ENCODE measurements around the gene GSK3B. TPM values are rescaled to one million over a fixed set of nuclear protein-coding genes. Genes with fewer than 3 reads are reported as not detected.

The GSK3B gene
- total RNA-seq, 1 experiment from 2014 or later: 56.4 TPM

GRCh38 chr3:119939077-119939476, 155.2 kb downstream of the GSK3B start:
- no peaks in the 10 kb centered on the region for H3K9me3 ChIP-seq (replicated peaks)
- no peak overlapping the region for H3K4me3 ChIP-seq
- no peak for DNase-seq
- H3K36me3 ChIP-seq: 0 out of 2 replicates have a peak, but pooled peaks cover 2% of the 10 kb centered on the region
- H3K27me3 ChIP-seq: no peaks in the 10 kb centered on the region
- H3K4me1 ChIP-seq: 0 out of 2 replicates have a peak, but pooled peaks cover under 1% of the 10 kb centered on the region
- no peak overlapping the region for H3K27ac ChIP-seq

GRCh38 chr3:119937229-119937628, 157.0 kb downstream of the GSK3B start:
- 0 out of 2 replicates have a peak, but pooled peaks cover 2% of the 10 kb centered on the region for H3K36me3 ChIP-seq
- H3K4me3 ChIP-seq: no peak overlapping the region
- DNase-seq: no peak
- no peaks in the 10 kb centered on the region for H3K27me3 ChIP-seq
- H3K4me1 ChIP-seq: no peaks in the 10 kb centered on the region
- no peak overlapping the region for H3K27ac ChIP-seq
- H3K9me3 ChIP-seq (replicated peaks): no peaks in the 10 kb centered on the region

- no peaks in the 10 kb centered on the region for H3K4me1 ChIP-seq
- 0 out of 2 replicates have a peak, but pooled peaks cover 2% of the 10 kb centered on the region for H3K36me3 ChIP-seq
- DNase-seq: no peak
- H3K27ac ChIP-seq: no peak overlapping the region
- H3K4me3 ChIP-seq: no peak overlapping the region
- no peaks in the 10 kb centered on the region for H3K9me3 ChIP-seq (replicated peaks)
- no peaks in the 10 kb centered on the region for H3K27me3 ChIP-seq
These were observed 160.0 kb downstream of the GSK3B start for GRCh38 chr3:119934249-119934648.

- Histone ChIP-seq H3K9me3 (replicated peaks) (no peaks in the 10 kb centered on the region), H3K27ac (no peak overlapping the region), H3K4me1 (no peaks in the 10 kb centered on the region), H3K27me3 (no peaks in the 10 kb centered on the region), H3K36me3 (peaks cover 4% of the 10 kb centered on the region; the same call in 1 of the 2 replicates), H3K4me3 (no peak overlapping the region)
- no peak for DNase-seq
These were observed 161.0 kb downstream of the GSK3B start for GRCh38 chr3:119933207-119933606.

- no peaks in the 10 kb centered on the region for H3K4me1 ChIP-seq
- H3K27ac ChIP-seq: no peak overlapping the region
- no peaks in the 10 kb centered on the region for H3K27me3 ChIP-seq
- H3K36me3 ChIP-seq: peaks cover 4% of the 10 kb centered on the region
- no peak overlapping the region for H3K4me3 ChIP-seq
- no peaks in the 10 kb centered on the region for H3K9me3 ChIP-seq (replicated peaks)
- no peak for DNase-seq
These were observed 164.0 kb downstream of the GSK3B start for GRCh38 chr3:119930286-119930685.

- Histone ChIP-seq H3K27me3 (no peaks in the 10 kb centered on the region), H3K4me1 (no peaks in the 10 kb centered on the region), H3K9me3 (replicated peaks) (no peaks in the 10 kb centered on the region), H3K4me3 (no peak overlapping the region), H3K27ac (no peak overlapping the region), H3K36me3 (peaks cover 9% of the 10 kb centered on the region)
- no peak for DNase-seq
These were observed 167.1 kb downstream of the GSK3B start for GRCh38 chr3:119927190-119927589.

- no peaks in the 10 kb centered on the region for H3K9me3 ChIP-seq (replicated peaks)
- no peak overlapping the region for H3K4me3 ChIP-seq
- H3K36me3 ChIP-seq: peaks cover 28% of the 10 kb centered on the region
- no peaks in the 10 kb centered on the region for H3K4me1 ChIP-seq
- H3K27ac ChIP-seq: no peak overlapping the region
- DNase-seq: no peak
- no peaks in the 10 kb centered on the region for H3K27me3 ChIP-seq
These were observed 169.8 kb downstream of the GSK3B start for GRCh38 chr3:119924111-119925094.

GRCh38 chr3:119918992-119919933, 175.0 kb downstream of the GSK3B start:
- Histone ChIP-seq H3K4me3 (no peak overlapping the region), H3K27me3 (no peaks in the 10 kb centered on the region), H3K27ac (no peak overlapping the region), H3K4me1 (no peaks in the 10 kb centered on the region), H3K9me3 (replicated peaks) (no peaks in the 10 kb centered on the region), H3K36me3 (peaks cover 38% of the 10 kb centered on the region)
- no peak for DNase-seq

- H3K4me1 ChIP-seq: no peaks in the 10 kb centered on the region
- H3K27ac ChIP-seq: no peak overlapping the region
- H3K36me3 ChIP-seq: peaks cover 36% of the 10 kb centered on the region
- H3K4me3 ChIP-seq: no peak overlapping the region
- no peak for DNase-seq
- no peaks in the 10 kb centered on the region for H3K27me3 ChIP-seq
- H3K9me3 ChIP-seq (replicated peaks): no peaks in the 10 kb centered on the region
These were observed 181.2 kb downstream of the GSK3B start for GRCh38 chr3:119913021-119913420.

- no peak overlapping the region for H3K27ac ChIP-seq
- H3K9me3 ChIP-seq (replicated peaks): no peaks in the 10 kb centered on the region
- H3K4me1 ChIP-seq: no peaks in the 10 kb centered on the region
- H3K36me3 ChIP-seq: peaks cover 36% of the 10 kb centered on the region
- H3K4me3 ChIP-seq: no peak overlapping the region
- H3K27me3 ChIP-seq: no peaks in the 10 kb centered on the region
- DNase-seq: no peak
These were observed 182.0 kb downstream of the GSK3B start for GRCh38 chr3:119912220-119912619.

GRCh38 chr3:119911748-119912147, 182.5 kb downstream of the GSK3B start:
- Histone ChIP-seq H3K36me3 (peaks cover 36% of the 10 kb centered on the region), H3K9me3 (replicated peaks) (no peaks in the 10 kb centered on the region), H3K4me3 (no peak overlapping the region), H3K27ac (no peak overlapping the region), H3K27me3 (no peaks in the 10 kb centered on the region), H3K4me1 (no peaks in the 10 kb centered on the region)
- no peak for DNase-seq

- Histone ChIP-seq H3K4me1 (no peaks in the 10 kb centered on the region), H3K9me3 (replicated peaks) (no peaks in the 10 kb centered on the region), H3K27me3 (no peaks in the 10 kb centered on the region), H3K4me3 (no peak overlapping the region), H3K27ac (no peak overlapping the region), H3K36me3 (peaks cover 39% of the 10 kb centered on the region)
- DNase-seq: no peak
These were observed 192.2 kb downstream of the GSK3B start for GRCh38 chr3:119902061-119902460.

- DNase-seq: no peak
- no peaks in the 10 kb centered on the region for H3K9me3 ChIP-seq (replicated peaks)
- H3K4me3 ChIP-seq: no peak overlapping the region
These were observed 193.1 kb downstream of the GSK3B start for GRCh38 chr3:119901148-119901547.

GRCh38 chr3:119899192-119899511, 195.1 kb downstream of the GSK3B start:
- no peak for DNase-seq
- Histone ChIP-seq H3K4me3 (no peak overlapping the region), H3K4me1 (no peaks in the 10 kb centered on the region), H3K27me3 (no peaks in the 10 kb centered on the region), H3K27ac (no peak overlapping the region), H3K9me3 (replicated peaks) (no peaks in the 10 kb centered on the region; the same call in 1 of the 2 replicates), H3K36me3 (peaks cover 20% of the 10 kb centered on the region)

More at GRCh38 chr3:119901148-119901547, 193.1 kb downstream of the GSK3B start:
- no peaks in the 10 kb centered on the region for H3K27me3 ChIP-seq
- H3K27ac ChIP-seq: no peak overlapping the region
- peaks cover 34% of the 10 kb centered on the region for H3K36me3 ChIP-seq
- H3K4me1 ChIP-seq: no peaks in the 10 kb centered on the region

Measured in SJCRH30 (cell line).